ENCODE data around the gene CNOT1. TPM values are rescaled to one million over a fixed set of nuclear protein-coding genes. Genes with fewer than 3 reads are reported as not detected.

The CNOT1 gene
- total RNA-seq, 4 donors from 2014 or later, result 122 to 257 (median 178) TPM

- Histone ChIP-seq H3K4me1 (peaks cover 6 to 24% (median 14%) of the 10 kb centered on the region in 4 donors), H3K36me3 (peaks cover 0 to 37% (median 14%) of the 10 kb centered on the region in 4 donors), H3K27me3 (no peaks in the 10 kb centered on the region), H3K4me3 (no peak overlapping the region), H3K9me3 (no peaks in the 10 kb centered on the region), H3K27ac (no peak overlapping the region)
- WGBS, 2 donors (ENCODE audit: low coverage in 1 of 2), result 81 to 83% methylated on average over 6 to 7 of the region's 7 CpGs
- TF ChIP-seq CTCF (IDR thresholded peaks at IDR 0.05), result no peak
- no peak for TF ChIP-seq EP300 (IDR thresholded peaks at IDR 0.05; ENCODE audit: low read depth)
- TF ChIP-seq POLR2A (IDR thresholded peaks at IDR 0.05), result no peak
- no peak for DNase-seq
- intact Hi-C loops (cut with DNase I; ENCODE audit: low total_unique reads), result loop anchor here (5.0 kb wide), 1 partner anchor 303 kb away; no protein-coding TSS in a partner anchor
- in situ Hi-C loops (cut with MboI; ENCODE audit: low pct_ligation_motif_present in 1 of 4, low pct_unique_long_range_greater_than_20kb in 1 of 4, low sequenced_read_pairs in 3 of 4), result no loop called here
These were observed 5.4 kb downstream of the CNOT1 start for GRCh38 chr16:58624209-58624608.

GRCh38 chr16:58620396-58620795 is 9.2 kb downstream of the CNOT1 start:
- Histone ChIP-seq H3K4me1 (peaks cover 0 to 1% (median 0%) of the 10 kb centered on the region in 4 donors), H3K27ac (no peak overlapping the region), H3K36me3 (peaks cover 0 to 50% (median 21%) of the 10 kb centered on the region in 4 donors), H3K9me3 (no peaks in the 10 kb centered on the region), H3K27me3 (no peaks in the 10 kb centered on the region), H3K4me3 (no peak overlapping the region)
- 87% methylated on average over 10 of the region's 10 CpGs; no CpG with 5 or more reads in 1 of the 2 donors for WGBS, 2 donors (ENCODE audit: low coverage in 1 of 2)
- in situ Hi-C loops (cut with MboI; ENCODE audit: low pct_ligation_motif_present in 1 of 4, low pct_unique_long_range_greater_than_20kb in 1 of 4, low sequenced_read_pairs in 3 of 4) (no loop called here), intact Hi-C loops (cut with DNase I; ENCODE audit: low total_unique reads) (loop anchor here (5.0 kb wide), 1 partner anchor 307 kb away; no protein-coding TSS in a partner anchor)
- DNase-seq, result no peak
- no peak for TF ChIP-seq EP300 (IDR thresholded peaks at IDR 0.05; ENCODE audit: low read depth)
- TF ChIP-seq POLR2A (IDR thresholded peaks at IDR 0.05), result no peak
- TF ChIP-seq POLR2AphosphoS5 (IDR thresholded peaks at IDR 0.05), result no peak
- TF ChIP-seq CTCF (IDR thresholded peaks at IDR 0.05), result no peak

GRCh38 chr16:58615280-58615679 is 14.3 kb downstream of the CNOT1 start:
- in situ Hi-C loops (cut with MboI; ENCODE audit: low pct_ligation_motif_present in 1 of 4, low pct_unique_long_range_greater_than_20kb in 1 of 4, low sequenced_read_pairs in 3 of 4), result no loop called here

GRCh38 chr16:58614860-58615259 is 14.8 kb downstream of the CNOT1 start:
- in situ Hi-C loops (cut with MboI; ENCODE audit: low pct_ligation_motif_present in 1 of 4, low pct_unique_long_range_greater_than_20kb in 1 of 4, low sequenced_read_pairs in 3 of 4), result no loop called here
- H3K36me3 ChIP-seq, result peaks cover 0 to 19% (median 7%) of the 10 kb centered on the region in 4 donors
- 90 to 97% methylated on average over 6 of the region's 6 CpGs for WGBS, 2 donors (ENCODE audit: low coverage in 1 of 2)
- H3K27me3 ChIP-seq, result no peaks in the 10 kb centered on the region
- no peak for TF ChIP-seq POLR2A (IDR thresholded peaks at IDR 0.05)
- no peak for TF ChIP-seq POLR2AphosphoS5 (IDR thresholded peaks at IDR 0.05)
- no peak for TF ChIP-seq EP300 (IDR thresholded peaks at IDR 0.05; ENCODE audit: low read depth)
- TF ChIP-seq CTCF (IDR thresholded peaks at IDR 0.05), result no peak
- H3K4me3 ChIP-seq, result no peak overlapping the region
- intact Hi-C loops (cut with DNase I; ENCODE audit: low total_unique reads), result no loop called here
- DNase-seq, result no peak
- H3K4me1 ChIP-seq, result no peaks in the 10 kb centered on the region
- H3K9me3 ChIP-seq, result no peaks in the 10 kb centered on the region
- H3K27ac ChIP-seq, result no peak overlapping the region

More at GRCh38 chr16:58615280-58615679, 14.3 kb downstream of the CNOT1 start:
- WGBS, 2 donors (ENCODE audit: low coverage in 1 of 2), result 75 to 76% methylated on average over 3 of the region's 3 CpGs
- TF ChIP-seq POLR2A (IDR thresholded peaks at IDR 0.05) (no peak), POLR2AphosphoS5 (IDR thresholded peaks at IDR 0.05) (no peak), EP300 (IDR thresholded peaks at IDR 0.05; ENCODE audit: low read depth) (no peak), CTCF (IDR thresholded peaks at IDR 0.05) (no peak)
- Histone ChIP-seq H3K4me1 (no peaks in the 10 kb centered on the region), H3K27ac (no peak overlapping the region), H3K4me3 (no peak overlapping the region), H3K36me3 (peaks cover 0 to 23% (median 7%) of the 10 kb centered on the region in 4 donors), H3K27me3 (no peaks in the 10 kb centered on the region), H3K9me3 (no peaks in the 10 kb centered on the region)
- intact Hi-C loops (cut with DNase I; ENCODE audit: low total_unique reads), result no loop called here
- no peak for DNase-seq

Measured in transverse colon (tissue), 4 donors.